Inflammatory macrophage treated with lipopolysaccharide for 1 hour (primary cell): ENCODE data around the gene RNASEH2A.
A peak's percentile ranks its signal among the peaks of the same experiment; 100 is the strongest.

Experiments
- DNase-seq, 2 donors: peaks; one replicate each; pipeline ENCODE4 v3.0.0-alpha.2; 2020 to 2022

Gene RNASEH2A

DNA sequence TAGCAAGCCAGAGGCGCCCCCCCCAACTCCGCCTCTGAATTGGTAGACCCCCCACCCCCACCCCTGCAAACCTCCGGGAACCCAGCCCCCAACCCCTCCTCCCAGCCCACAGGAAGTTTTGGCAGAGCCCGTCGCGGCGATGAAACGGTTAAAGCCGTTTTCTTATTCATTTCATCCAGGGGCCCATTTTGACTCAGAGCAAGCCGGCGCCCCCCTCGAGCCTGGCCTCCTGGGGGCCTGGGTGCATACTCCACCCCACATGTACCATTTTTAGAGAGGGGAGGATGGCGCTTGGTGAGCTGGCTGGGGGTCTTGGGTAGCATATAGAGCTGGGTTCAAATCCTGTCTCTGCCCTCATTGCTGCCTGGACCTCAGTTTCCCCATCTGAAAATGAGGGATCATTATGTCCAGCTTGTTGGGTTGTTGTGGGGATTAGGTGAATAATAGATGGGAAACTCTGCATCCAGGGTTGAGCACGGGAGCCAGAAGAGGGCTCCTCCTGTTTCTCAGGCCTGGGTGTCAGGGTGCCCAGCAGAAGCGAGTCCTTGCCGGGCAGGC lies 23.0 kb upstream of the RNASEH2A start:
- no peak for DNase-seq

DNA sequence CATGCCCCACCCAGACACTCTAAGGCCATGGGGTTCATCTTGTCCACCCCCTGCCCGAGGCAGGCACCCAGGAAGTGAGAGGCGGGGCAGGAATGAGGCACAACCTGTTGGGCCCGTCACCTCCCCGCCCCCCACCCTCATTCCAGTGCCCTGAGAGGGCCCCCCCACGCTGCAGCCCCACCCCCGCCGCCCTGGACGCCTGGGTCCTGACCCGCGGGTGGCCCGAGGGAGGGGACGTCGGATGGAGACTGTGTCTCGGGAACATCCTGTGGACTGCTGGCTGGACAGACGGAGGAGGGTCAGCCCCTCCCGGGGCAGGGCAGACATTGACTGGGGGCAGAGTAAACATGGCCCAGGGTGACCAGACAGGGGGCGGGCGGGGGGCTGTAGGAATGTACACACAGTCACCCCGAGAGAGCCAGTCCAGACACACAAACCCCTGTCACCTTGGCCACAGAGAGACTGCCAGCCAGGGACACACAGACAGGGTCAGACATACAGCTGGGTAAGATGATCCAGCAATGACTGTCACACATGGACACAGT lies 22.5 kb upstream of the RNASEH2A start:
- peak in 1 of 2 donors; percentile 9 for DNase-seq

GRCh38 chr19:12784394-12784870 lies 22.0 kb upstream of the RNASEH2A start:
- DNase-seq: peak in 1 of 2 donors; percentile 4

- peak in 1 of 2 donors; percentile 6 for DNase-seq
Measured at GRCh38 chr19:12784871-12785430, 21.4 kb upstream of the RNASEH2A start.

DNA sequence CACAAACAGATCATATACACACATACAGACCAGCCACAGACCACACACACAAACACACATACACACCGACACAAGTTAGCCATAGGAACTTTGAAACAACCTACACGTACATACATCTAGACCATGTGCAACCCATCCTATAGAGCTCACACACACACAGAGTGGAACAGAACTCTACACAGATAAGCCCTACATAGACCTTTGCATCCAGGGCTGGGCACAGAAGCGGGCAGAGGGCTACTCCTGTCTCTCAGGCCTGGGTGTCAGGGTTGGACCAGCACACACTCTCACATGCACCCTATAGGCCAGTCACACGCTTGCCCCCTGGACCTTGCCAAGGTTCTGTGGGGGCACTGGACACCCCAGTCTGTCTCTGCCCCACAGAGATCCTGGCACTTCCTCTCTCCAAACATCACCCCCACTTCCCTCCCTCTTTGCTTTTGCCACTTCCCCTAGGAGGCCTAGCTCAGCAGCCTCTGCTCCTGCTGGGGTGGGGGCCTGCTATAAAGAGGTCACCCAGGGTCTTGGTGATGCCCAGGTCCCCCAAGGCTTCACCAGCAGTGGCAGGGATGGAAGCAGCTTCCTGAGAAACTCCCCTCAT lies 20.9 kb upstream of the RNASEH2A start:
- peak; percentile 66 to 70 for DNase-seq

DNA sequence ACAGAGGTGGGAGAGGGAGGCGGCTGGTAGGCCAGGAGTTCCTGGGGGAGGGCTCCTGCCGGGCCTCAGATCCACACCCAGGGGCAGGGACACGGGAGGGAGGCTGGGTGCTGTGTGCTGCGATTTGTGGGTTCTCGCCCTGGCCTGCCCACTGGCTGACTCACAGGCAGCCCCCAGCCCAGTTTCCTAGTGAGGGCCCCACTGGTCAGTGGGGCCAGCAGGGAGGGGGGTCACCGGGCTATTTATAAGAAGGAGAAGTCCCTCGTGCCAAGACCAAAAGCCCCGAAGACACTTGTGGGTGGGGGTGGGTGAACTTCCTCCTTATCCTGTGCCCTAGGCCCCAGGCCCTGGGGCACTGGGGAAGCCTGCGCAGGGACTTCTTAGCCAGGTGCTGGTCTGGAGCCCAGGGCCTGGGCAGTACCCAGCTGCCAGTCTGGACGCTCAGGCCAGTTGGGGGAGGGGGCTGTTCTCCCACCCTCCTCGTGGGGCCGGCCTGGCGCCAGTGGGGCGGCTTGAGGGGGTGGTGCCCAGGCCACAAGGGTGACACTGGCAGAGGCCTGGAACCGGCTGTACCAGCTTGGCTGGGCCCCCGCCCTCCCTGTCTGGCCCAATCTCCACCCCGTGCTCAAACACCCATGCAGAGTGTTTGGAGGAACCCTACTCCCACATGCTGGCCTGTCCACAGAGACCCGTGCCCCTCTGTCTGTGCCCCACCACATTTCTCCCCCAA lies 20.1 kb upstream of the RNASEH2A start:
- peak; percentile 86 to 97 for DNase-seq

GRCh38 chr19:12786952-12787351 lies 19.4 kb upstream of the RNASEH2A start:
- DNase-seq: no peak

GRCh38 chr19:12787458-12787857 lies 18.9 kb upstream of the RNASEH2A start:
- no peak for DNase-seq

DNA sequence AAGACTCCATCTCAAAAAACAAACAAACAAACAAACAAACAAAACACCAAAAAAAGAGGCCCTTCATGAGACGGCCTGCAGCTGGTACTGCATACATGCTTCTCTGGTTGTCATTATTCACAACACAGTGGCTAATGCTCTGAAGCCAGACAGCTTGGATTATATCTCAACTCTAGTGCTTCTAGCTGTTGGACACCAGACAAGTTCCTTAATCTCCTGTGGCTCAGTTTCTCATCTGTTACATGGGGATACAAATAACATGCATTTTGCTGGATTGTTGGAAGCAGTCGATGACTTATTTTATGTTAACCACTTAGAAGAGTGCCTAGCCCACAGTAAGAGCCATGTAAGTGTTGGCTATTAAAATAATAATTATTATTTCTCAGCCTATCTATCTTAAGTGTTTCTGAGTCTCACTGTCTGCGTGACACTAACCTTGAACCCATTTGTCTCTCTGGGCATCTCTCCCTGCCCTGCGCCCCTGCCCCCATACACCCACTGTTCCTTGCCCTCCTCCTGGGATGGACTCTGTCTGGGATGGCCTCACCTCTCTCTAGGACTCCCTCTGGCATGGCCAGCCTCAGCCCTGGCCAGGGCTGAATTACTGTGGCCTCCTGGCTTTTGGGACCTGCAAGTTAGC lies 18.2 kb upstream of the RNASEH2A start:
- DNase-seq: peak in 1 of 2 donors; percentile 17

- DNase-seq: peak; percentile 91 to 97
Measured at GRCh38 chr19:12788682-12789097, 17.7 kb upstream of the RNASEH2A start.

DNA sequence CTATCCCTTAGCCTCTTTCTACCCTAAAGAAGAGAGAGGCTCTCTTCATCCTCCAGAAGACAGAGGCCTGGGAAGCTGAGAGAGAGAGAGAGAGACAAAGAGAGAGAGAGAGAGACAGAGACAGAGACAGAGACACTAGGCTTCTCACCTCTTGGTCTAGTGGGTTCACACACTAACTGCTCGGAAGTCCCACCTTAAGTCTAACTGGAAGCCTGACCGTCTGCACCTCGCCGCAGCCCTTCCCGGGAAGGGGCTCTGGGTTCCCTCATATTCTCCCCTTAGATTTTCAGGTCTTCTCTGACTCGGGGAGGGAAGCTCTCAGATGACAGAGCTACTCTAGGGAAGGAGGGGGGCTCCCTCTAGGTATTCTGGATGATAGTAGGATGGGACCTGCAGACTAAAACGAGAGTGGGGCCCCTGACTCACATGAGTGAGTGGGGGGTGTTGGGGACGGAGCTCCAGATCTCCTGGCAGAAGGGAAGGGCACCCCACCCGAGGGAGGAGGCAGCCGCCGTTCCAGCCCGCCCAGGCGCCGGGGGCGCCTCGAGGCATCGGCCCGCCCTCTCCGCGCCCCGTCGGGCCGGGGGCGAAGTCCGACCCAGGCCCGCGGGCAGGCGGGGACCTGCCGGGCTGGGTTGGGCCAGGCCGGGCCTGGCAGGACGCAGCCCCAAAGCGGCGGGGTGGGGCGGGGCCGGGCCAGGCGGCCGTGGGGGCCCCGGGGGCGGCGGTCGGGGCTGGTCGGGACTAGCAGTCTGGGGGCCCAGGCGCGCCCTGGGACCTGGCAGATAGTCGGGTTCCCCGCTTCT lies 17.1 kb upstream of the RNASEH2A start:
- peak in 1 of 2 donors; percentile 51 for DNase-seq

GRCh38 chr19:12789904-12790619 lies 16.3 kb upstream of the RNASEH2A start:
- DNase-seq: peak; percentile 97 to 98

DNA sequence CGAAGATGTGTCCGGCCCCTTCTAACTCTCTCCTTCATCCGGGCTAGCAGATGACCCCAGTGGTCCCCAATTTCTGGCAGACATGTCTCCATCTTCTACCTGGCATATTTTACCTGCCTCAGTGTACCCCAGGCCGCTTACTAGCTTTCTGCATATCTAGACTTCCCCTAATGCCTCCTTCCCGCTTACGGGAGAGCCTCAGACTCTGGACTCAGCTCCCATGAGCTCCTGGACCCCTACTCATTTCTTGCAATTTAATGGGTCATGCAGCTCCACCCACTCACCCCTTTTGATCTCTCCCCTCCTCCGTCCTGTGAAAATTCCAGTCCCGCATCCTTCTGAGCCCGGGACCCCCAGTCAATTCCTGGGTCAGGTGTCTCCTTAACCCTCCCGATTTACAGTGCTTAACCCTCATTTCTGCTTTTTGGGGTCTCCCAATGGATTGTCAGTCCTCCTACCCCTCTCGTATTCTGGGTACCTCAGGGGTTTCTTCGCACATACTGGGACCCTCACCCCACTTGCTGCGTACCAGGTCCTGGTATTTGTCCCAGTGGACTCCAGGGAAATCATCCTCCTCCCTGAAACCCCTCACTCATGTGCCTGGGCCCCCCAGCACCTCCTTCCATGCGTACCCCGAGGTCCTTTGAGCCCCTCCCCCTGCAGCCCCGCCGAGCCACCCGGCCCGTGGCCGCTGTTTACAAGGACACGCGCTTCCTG lies 15.6 kb upstream of the RNASEH2A start:
- peak in 1 of 2 donors; percentile 29 for DNase-seq

GRCh38 chr19:12791345-12792050 lies 14.9 kb upstream of the RNASEH2A start, which contains the start of gene JUNB:
JUNB (plus strand) TSS chr19:12791486; CDS start chr19:12791772, 286 bp downstream.
- DNase-seq: peak; percentile 96 to 99

GRCh38 chr19:12792051-12792852 lies 14.1 kb upstream of the RNASEH2A start:
- DNase-seq: peak; percentile 54 to 62

- DNase-seq: no peak
Measured at GRCh38 chr19:12792853-12793289, 13.5 kb upstream of the RNASEH2A start.

- peak; percentile 93 to 98 for DNase-seq
Measured at GRCh38 chr19:12793290-12794195, 12.8 kb upstream of the RNASEH2A start.
